Mesendoderm (in vitro differentiated cells): ENCODE measurements around the gene ADI1.
A peak's percentile ranks its signal among the peaks of the same experiment; 100 is the strongest.

ENCODE experiments used
- DNase-seq: peaks from one replicate; pipeline ENCODE4 v3.0.0; 2013
- H2AK5ac ChIP-seq: 2 replicates; pipeline ENCODE4 v1.6.1; 2013; ENCODE audit warnings: low read length, inconsistent platforms
- H2BK120ac ChIP-seq: 2 replicates; pipeline ENCODE4 v1.6.1; 2013; ENCODE audit warnings: low read depth, mild to moderate bottlenecking, low read length, moderate library complexity, mixed read lengths
- H2BK15ac ChIP-seq: replicated peaks from 2 replicates; pipeline ENCODE4 v1.6.1; 2013; ENCODE audit warnings: low read depth, mild to moderate bottlenecking, moderate library complexity
- H2BK5ac ChIP-seq: 2 replicates; pipeline ENCODE4 v1.6.1; 2013; ENCODE audit warnings: low read length, inconsistent platforms
- H3K18ac ChIP-seq: 2 replicates; pipeline ENCODE4 v1.6.1; 2013; ENCODE audit warnings: mild to moderate bottlenecking, low read length, mixed read lengths
- H3K23ac ChIP-seq: one replicate; pipeline ENCODE4 v1.6.1; 2013; ENCODE audit warnings: low read length
- H3K27ac ChIP-seq: 2 replicates; pipeline ENCODE4 v1.5.1; 2013; ENCODE audit warnings: low read depth, mild to moderate bottlenecking, inconsistent platforms, low read length, moderate library complexity
- H3K27me3 ChIP-seq: 2 replicates; pipeline ENCODE4 v1.6.1; 2013; ENCODE audit warnings: low read length, control low read depth, mild to moderate bottlenecking, inconsistent platforms; ENCODE audit not compliant: insufficient read depth, poor library complexity
- H3K36me3 ChIP-seq: 2 replicates; pipeline ENCODE4 v1.6.1; 2013; ENCODE audit warnings: low read length, inconsistent platforms; ENCODE audit not compliant: control insufficient read depth, insufficient read depth
- H3K4ac ChIP-seq: one replicate; pipeline ENCODE4 v1.6.1; 2013; ENCODE audit warnings: low read depth, mild to moderate bottlenecking, low read length, moderate library complexity
- H3K4me1 ChIP-seq: 2 replicates; pipeline ENCODE4 v1.6.1; 2013; ENCODE audit warnings: low read depth, low read length, inconsistent platforms; ENCODE audit not compliant: control insufficient read depth
- H3K4me2 ChIP-seq: 2 replicates; pipeline ENCODE4 v1.6.1; 2013; ENCODE audit warnings: low read length
- H3K4me3 ChIP-seq: 2 replicates; pipeline ENCODE4 v1.5.1; 2013; ENCODE audit warnings: mild to moderate bottlenecking, low read length
- H3K56ac ChIP-seq: one replicate; pipeline ENCODE4 v1.6.1; 2013; ENCODE audit warnings: low read length
- H3K79me1 ChIP-seq: 2 replicates; pipeline ENCODE4 v1.6.1; 2013; ENCODE audit warnings: low read length, inconsistent platforms
- H3K79me2 ChIP-seq: 2 replicates; pipeline ENCODE4 v1.6.1; 2013; ENCODE audit warnings: mild to moderate bottlenecking, low read length; ENCODE audit not compliant: control insufficient read depth, insufficient read depth
- H3K9ac ChIP-seq: 2 replicates; pipeline ENCODE4 v1.6.1; 2013; ENCODE audit warnings: low read length, inconsistent platforms
- H4K5ac ChIP-seq: one replicate; pipeline ENCODE4 v1.6.1; 2013; ENCODE audit warnings: low read length
- H4K8ac ChIP-seq: one replicate; pipeline ENCODE4 v1.6.1; 2013; ENCODE audit warnings: low read depth, mild to moderate bottlenecking, control low read depth, low read length, moderate library complexity
- WGBS: extraction: QIAGEN DNeasy Blood & Tissue Kit; methylation state at CpG from one replicate; pipeline ENCODE4 v1.1.7; 2013; ENCODE audit warnings: low lambda C conversion rate, missing lambda C conversion rate; ENCODE audit not compliant: insufficient coverage; ENCODE audit errors: extremely low coverage; 5-methylcytosine and 5-hydroxymethylcytosine counted together

The ADI1 gene

GRCh38 chr2:3542107-3542506 lies 22.8 kb upstream of the ADI1 start:
- peaks cover 20% of the 10 kb centered on the region for H3K36me3 ChIP-seq
- H3K4ac ChIP-seq, result no peak overlapping the region
- no peak overlapping the region for H3K56ac ChIP-seq
- no peaks in the 10 kb centered on the region for H3K27me3 ChIP-seq
- H3K79me2 ChIP-seq, result peaks cover 2% of the 10 kb centered on the region
- H3K4me2 ChIP-seq, result no peak overlapping the region
- H3K79me1 ChIP-seq, result peaks cover 7% of the 10 kb centered on the region
- no peak overlapping the region for H3K27ac ChIP-seq
- no peak overlapping the region for H3K4me3 ChIP-seq
- no peak overlapping the region for H2AK5ac ChIP-seq
- no peak overlapping the region for H2BK15ac ChIP-seq
- no peak overlapping the region for H3K18ac ChIP-seq
- no peak overlapping the region for H3K23ac ChIP-seq
- no peak overlapping the region for H4K5ac ChIP-seq
- no CpG with 5 or more reads among the region's 5 CpGs for WGBS
- no peaks in the 10 kb centered on the region for H3K4me1 ChIP-seq
- H4K8ac ChIP-seq, result no peak overlapping the region
- H2BK5ac ChIP-seq, result no peak overlapping the region
- H3K9ac ChIP-seq, result no peak overlapping the region
- H2BK120ac ChIP-seq, result no peak overlapping the region
- no peak for DNase-seq

DNA sequence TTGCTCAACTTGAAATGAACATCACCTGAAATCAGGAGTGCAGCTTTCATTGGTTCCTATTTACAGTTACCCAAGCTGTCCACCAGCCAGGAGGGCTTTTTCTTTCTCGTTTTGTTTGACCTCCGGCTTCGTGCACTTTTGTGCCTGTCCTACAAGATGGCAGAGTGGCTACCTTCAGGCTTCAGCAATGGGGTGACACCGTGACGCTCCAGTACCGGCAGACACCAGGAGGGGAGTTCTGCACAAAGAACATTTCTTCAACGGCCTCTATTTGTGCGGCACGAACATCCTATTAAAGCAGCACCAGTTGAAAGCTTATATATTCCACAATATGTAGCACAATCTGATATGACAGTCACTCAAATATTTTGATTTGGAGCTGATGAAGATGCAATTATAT lies 20.5 kb upstream of the ADI1 start:
- Histone ChIP-seq H4K5ac (no peak overlapping the region), H3K27me3 (no peaks in the 10 kb centered on the region), H2BK15ac (no peak overlapping the region), H3K79me2 (peaks cover 2% of the 10 kb centered on the region), H3K27ac (no peak overlapping the region), H3K9ac (no peak overlapping the region), H3K56ac (no peak overlapping the region), H3K4me2 (no peak overlapping the region), H3K18ac (no peak overlapping the region), H4K8ac (no peak overlapping the region), H2BK5ac (no peak overlapping the region), H3K4me3 (no peak overlapping the region), H2BK120ac (no peak overlapping the region), H3K4ac (no peak overlapping the region), H3K79me1 (peaks cover 6% of the 10 kb centered on the region), H2AK5ac (no peak overlapping the region), H3K23ac (no peak overlapping the region), H3K4me1 (no peaks in the 10 kb centered on the region), H3K36me3 (peaks cover 12% of the 10 kb centered on the region)
- DNase-seq, result no peak
- WGBS, result no CpG with 5 or more reads among the region's 9 CpGs

DNA sequence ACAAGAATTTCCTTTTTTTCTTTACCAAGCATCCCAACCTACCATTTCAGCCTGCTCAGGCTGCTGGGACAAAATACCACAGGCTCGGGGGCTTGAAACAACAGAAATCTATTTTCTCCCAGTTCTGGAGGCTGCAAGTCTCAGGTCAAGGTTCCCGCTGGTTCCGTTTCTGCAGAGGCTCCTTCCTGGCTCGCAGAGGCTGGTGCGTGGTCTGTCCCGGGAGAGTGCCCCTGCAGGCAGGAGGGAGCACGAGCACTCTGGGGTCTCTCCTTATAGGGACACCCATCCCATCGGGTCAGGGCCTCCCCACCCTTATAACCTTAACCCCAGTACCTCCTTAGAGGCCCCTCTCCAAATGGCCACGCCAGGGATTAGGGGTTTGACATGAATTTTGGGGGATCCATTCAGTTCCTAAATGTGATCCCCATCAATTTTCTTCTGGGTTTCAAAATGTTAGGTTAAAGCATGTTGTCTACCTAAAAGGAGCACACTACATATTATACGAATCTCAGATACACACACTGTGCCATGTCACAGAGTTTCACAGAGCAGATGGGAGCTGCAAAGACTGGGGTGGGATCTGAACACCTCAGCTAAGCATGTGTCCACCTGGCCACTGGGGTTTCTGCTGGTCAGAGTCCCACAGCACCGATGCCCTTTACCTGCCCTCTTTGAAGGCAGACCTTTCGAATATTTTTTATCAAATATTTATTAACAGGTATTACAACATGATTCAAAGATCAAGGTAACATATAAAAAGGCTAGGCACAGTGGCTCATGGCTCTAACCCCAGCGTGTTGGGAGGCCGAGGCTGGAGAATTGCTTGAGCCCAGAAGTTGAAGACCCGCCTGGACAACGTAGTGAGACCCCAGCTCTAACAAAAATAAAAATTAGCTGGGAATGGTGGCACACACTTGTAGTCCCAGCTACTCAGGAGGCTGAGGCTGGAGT lies 17.6 kb upstream of the ADI1 start:
- no peak overlapping the region for H3K4me3 ChIP-seq

DNA sequence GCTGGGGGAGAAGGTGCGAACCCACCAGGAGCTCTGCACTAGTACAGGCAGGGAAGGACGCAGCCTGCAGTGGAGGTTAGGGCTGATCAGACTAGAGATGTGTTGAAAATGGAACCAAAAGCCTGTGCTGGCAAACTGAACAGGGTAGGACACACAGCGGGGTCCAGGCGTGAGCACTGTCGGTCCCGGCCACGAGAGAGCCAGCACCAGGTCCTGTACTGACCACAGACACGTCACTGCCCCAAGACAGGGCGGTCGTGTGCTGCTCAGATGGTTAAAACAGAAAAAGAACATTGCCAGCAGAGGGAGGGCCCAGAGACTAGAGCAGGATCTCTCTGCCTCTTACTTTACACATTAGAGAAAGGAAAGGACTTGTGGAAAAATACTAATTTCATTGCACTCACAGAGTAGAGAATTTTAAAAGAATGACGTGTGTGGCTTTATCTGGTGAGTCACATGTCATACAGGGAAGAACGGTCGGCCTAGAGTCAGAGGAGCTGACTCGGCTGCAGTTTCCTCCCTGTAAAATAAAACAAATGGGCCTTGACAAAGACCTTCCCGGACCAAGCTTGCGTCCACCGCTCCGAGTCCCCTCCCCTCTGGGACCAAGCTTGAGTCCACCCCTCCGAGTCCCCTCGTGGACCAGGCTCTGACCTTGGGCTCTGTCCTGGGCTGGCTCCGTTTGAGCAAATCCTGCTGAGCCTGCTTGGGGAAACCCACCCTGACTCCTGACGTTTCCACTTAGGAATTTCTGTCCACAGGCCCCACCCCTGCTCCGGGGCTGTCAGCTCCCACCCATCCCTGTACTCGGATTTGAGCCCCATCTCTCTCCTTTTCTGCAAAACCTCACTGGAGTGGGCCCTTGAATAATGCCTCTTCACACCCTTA lies 16.7 kb upstream of the ADI1 start:
- Histone ChIP-seq H3K27ac (peak overlapping the region; percentile 23), H3K79me2 (no peaks in the 10 kb centered on the region)
- WGBS, result no CpG with 5 or more reads among the region's 24 CpGs

More for the DNA sequence above, 17.6 kb upstream of the ADI1 start:
- Histone ChIP-seq H3K4me1 (no peaks in the 10 kb centered on the region), H3K27ac (no peak overlapping the region), H2BK5ac (no peak overlapping the region), H2AK5ac (no peak overlapping the region), H3K79me1 (no peaks in the 10 kb centered on the region), H3K4me2 (no peak overlapping the region), H3K27me3 (no peaks in the 10 kb centered on the region), H3K18ac (no peak overlapping the region), H2BK15ac (no peak overlapping the region), H2BK120ac (no peak overlapping the region), H4K5ac (no peak overlapping the region), H4K8ac (no peak overlapping the region), H3K56ac (no peak overlapping the region), H3K23ac (no peak overlapping the region), H3K4ac (no peak overlapping the region), H3K9ac (no peak overlapping the region), H3K36me3 (peaks cover 2% of the 10 kb centered on the region), H3K79me2 (no peaks in the 10 kb centered on the region)
- DNase-seq, result peak; percentile 72
- WGBS, result no CpG with 5 or more reads among the region's 16 CpGs

GRCh38 chr2:3535467-3535793 lies 16.1 kb upstream of the ADI1 start:
- Histone ChIP-seq H2AK5ac (no peak overlapping the region), H4K8ac (no peak overlapping the region), H3K79me2 (no peaks in the 10 kb centered on the region), H3K36me3 (peaks cover 3% of the 10 kb centered on the region), H3K79me1 (no peaks in the 10 kb centered on the region), H3K4me1 (no peaks in the 10 kb centered on the region), H2BK5ac (no peak overlapping the region), H3K27me3 (no peaks in the 10 kb centered on the region), H3K4me3 (no peak overlapping the region), H3K27ac (no peak overlapping the region), H3K56ac (no peak overlapping the region), H4K5ac (no peak overlapping the region), H3K4me2 (no peak overlapping the region), H3K18ac (no peak overlapping the region), H3K4ac (no peak overlapping the region), H3K23ac (no peak overlapping the region), H3K9ac (no peak overlapping the region), H2BK15ac (no peak overlapping the region), H2BK120ac (no peak overlapping the region)
- no CpG with 5 or more reads among the region's 5 CpGs for WGBS
- DNase-seq, result no peak

More for the DNA sequence above, 16.7 kb upstream of the ADI1 start:
- Histone ChIP-seq H3K4me2 (no peak overlapping the region), H3K79me1 (no peaks in the 10 kb centered on the region), H3K4me3 (no peak overlapping the region), H3K9ac (no peak overlapping the region), H2BK15ac (no peak overlapping the region), H4K5ac (no peak overlapping the region), H3K18ac (no peak overlapping the region), H2BK120ac (no peak overlapping the region), H3K56ac (no peak overlapping the region), H3K36me3 (peaks cover 3% of the 10 kb centered on the region), H3K27me3 (no peaks in the 10 kb centered on the region), H3K23ac (no peak overlapping the region), H3K4me1 (no peaks in the 10 kb centered on the region), H3K4ac (no peak overlapping the region), H2AK5ac (no peak overlapping the region), H4K8ac (no peak overlapping the region), H2BK5ac (no peak overlapping the region)
- DNase-seq, result peak; percentile 45
